ENCODE results near the gene RHBDL1.

Gene RHBDL1

GRCh38 chr16:675884-676564 lies 553 bp downstream of the RHBDL1 start:
- DNase-seq: no peak

GRCh38 chr16:676565-676902 lies 1.1 kb downstream of the RHBDL1 start:
- no peak for DNase-seq

GRCh38 chr16:676913-677312 lies 1.4 kb downstream of the RHBDL1 start:
- no peak for DNase-seq

- no peak for DNase-seq
These were observed 2.1 kb downstream of the RHBDL1 start for GRCh38 chr16:677316-678190.

- DNase-seq: no peak
These were observed 2.9 kb downstream of the RHBDL1 start for GRCh38 chr16:678209-678857.

GRCh38 chr16:678858-679813 lies 3.7 kb downstream of the RHBDL1 start:
- peak; percentile 33 for DNase-seq

GRCh38 chr16:679814-680624 lies 4.5 kb downstream of the RHBDL1 start, which contains the start of gene STUB1:
TSS of gene STUB1 (plus strand) at chr16:680410. CDS start at chr16:680526, 116 bp downstream.
- DNase-seq: peak; percentile 58

GRCh38 chr16:680625-680945 lies 5.1 kb downstream of the RHBDL1 start:
- no peak for DNase-seq

GRCh38 chr16:680967-681745 lies 5.7 kb downstream of the RHBDL1 start:
- no peak for DNase-seq

GRCh38 chr16:681746-682427 lies 6.4 kb downstream of the RHBDL1 start:
- no peak for DNase-seq

- no peak for DNase-seq
These were observed 7.3 kb downstream of the RHBDL1 start for GRCh38 chr16:682493-683395.

- DNase-seq: no peak
These were observed 8.1 kb downstream of the RHBDL1 start for GRCh38 chr16:683396-684070.

GRCh38 chr16:684071-684794 lies 8.8 kb downstream of the RHBDL1 start, which contains the start of gene JMJD8:
TSS of gene JMJD8 (minus strand) at chr16:684334. CDS start at chr16:684319, 15 bp downstream.
- DNase-seq: peak; percentile 86

GRCh38 chr16:684961-685696 lies 9.7 kb downstream of the RHBDL1 start:
- DNase-seq: no peak

- DNase-seq: peak; percentile 21
These were observed 10.5 kb downstream of the RHBDL1 start for GRCh38 chr16:685967-686366.

GRCh38 chr16:686459-687260 lies 11.2 kb downstream of the RHBDL1 start:
- DNase-seq: no peak
